Muscle layer of duodenum (tissue), 2 donors: ENCODE results near the gene FPR3.

Experiments used
- H3K27ac ChIP-seq: one replicate; pipeline ENCODE4 v1.7.0; 2013; ENCODE audit warnings: mild to moderate bottlenecking, low read length
- H3K27me3 ChIP-seq: one replicate; pipeline ENCODE4 v1.7.0; 2013; ENCODE audit warnings: low read depth, mild to moderate bottlenecking, control low read depth, low read length
- H3K36me3 ChIP-seq, 2 donors: one replicate each; pipeline ENCODE4 v1.7.0; 2013; ENCODE audit warnings: low read length in 2 of 2, control low read depth in 1 of 2, mild to moderate bottlenecking in 1 of 2; ENCODE audit not compliant: insufficient read depth in 2 of 2, control insufficient read depth in 1 of 2
- H3K4me1 ChIP-seq, 2 donors: one replicate each; pipeline ENCODE4 v1.7.0; 2013; ENCODE audit warnings: low read length in 2 of 2, mild to moderate bottlenecking in 2 of 2, control low read depth in 1 of 2, moderate library complexity in 1 of 2; ENCODE audit not compliant: insufficient read depth in 2 of 2, control insufficient read depth in 1 of 2
- H3K4me3 ChIP-seq, 2 donors: one replicate each; pipeline ENCODE4 v1.7.0; 2013; ENCODE audit warnings: low read length in 2 of 2, low read depth in 1 of 2, mild to moderate bottlenecking in 1 of 2
- H3K9me3 ChIP-seq, 2 donors: one replicate each; pipeline ENCODE4 v1.7.0; 2013; ENCODE audit warnings: low read length in 2 of 2, control low read depth in 1 of 2, mild to moderate bottlenecking in 1 of 2; ENCODE audit not compliant: control insufficient read depth in 1 of 2
- donor health status: healthy.

Gene FPR3

DNA sequence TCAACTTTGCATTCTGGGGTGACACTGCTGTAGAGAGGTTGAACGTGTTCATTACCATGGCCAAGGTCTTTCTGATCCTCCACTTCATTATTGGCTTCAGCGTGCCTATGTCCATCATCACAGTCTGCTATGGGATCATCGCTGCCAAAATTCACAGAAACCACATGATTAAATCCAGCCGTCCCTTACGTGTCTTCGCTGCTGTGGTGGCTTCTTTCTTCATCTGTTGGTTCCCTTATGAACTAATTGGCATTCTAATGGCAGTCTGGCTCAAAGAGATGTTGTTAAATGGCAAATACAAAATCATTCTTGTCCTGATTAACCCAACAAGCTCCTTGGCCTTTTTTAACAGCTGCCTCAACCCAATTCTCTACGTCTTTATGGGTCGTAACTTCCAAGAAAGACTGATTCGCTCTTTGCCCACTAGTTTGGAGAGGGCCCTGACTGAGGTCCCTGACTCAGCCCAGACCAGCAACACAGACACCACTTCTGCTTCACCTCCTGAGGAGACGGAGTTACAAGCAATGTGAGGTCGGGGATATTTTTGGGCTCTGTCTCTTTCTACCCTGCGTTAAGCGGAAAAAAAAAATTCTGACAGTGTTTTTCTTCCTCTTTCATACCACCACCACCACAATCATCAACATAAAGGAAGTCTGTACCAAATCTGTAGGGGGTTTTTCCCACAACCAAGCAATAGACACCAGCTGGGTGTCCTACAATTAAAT lies 29.5 kb downstream of the FPR3 start:
- H3K27ac ChIP-seq: peak overlapping the region; percentile 5
- no peaks in the 10 kb centered on the region for H3K36me3 ChIP-seq
- H3K27me3 ChIP-seq: no peaks in the 10 kb centered on the region
- H3K4me1 ChIP-seq: no peaks in the 10 kb centered on the region
- no peak overlapping the region for H3K4me3 ChIP-seq
- H3K9me3 ChIP-seq: peaks cover 0 to 3% of the 10 kb centered on the region in 2 donors

- Histone ChIP-seq H3K36me3 (no peaks in the 10 kb centered on the region), H3K9me3 (peaks cover 0 to 3% of the 10 kb centered on the region in 2 donors), H3K4me1 (no peaks in the 10 kb centered on the region), H3K4me3 (no peak overlapping the region), H3K27me3 (no peaks in the 10 kb centered on the region), H3K27ac (no peak overlapping the region)
These were observed 35.3 kb downstream of the FPR3 start for GRCh38 chr19:51830274-51830673.

DNA sequence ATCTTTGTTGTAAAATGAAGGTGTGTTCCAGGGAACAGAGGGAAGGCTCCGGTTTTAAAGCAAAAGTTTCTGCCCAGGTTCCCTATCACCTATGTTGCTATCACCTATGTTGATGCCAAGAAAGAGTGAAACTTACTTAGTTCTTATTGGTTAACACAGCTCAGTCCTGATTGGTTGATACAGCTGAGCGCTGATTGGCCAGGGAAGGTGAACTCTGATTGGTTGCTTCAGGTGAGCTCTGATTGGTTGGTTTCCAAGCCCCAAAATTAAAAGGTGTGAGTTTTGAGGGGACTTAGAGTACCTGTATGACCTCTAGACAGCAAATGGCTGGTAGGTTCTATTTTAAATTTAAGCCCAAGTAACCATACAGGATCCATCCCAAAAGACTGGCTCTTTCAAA lies 42.2 kb downstream of the FPR3 start:
- no peaks in the 10 kb centered on the region for H3K4me1 ChIP-seq
- peaks cover 0 to 4% of the 10 kb centered on the region in 2 donors for H3K9me3 ChIP-seq
- H3K36me3 ChIP-seq: no peaks in the 10 kb centered on the region
- no peaks in the 10 kb centered on the region for H3K27me3 ChIP-seq
- no peak overlapping the region for H3K4me3 ChIP-seq
- no peak overlapping the region for H3K27ac ChIP-seq

DNA sequence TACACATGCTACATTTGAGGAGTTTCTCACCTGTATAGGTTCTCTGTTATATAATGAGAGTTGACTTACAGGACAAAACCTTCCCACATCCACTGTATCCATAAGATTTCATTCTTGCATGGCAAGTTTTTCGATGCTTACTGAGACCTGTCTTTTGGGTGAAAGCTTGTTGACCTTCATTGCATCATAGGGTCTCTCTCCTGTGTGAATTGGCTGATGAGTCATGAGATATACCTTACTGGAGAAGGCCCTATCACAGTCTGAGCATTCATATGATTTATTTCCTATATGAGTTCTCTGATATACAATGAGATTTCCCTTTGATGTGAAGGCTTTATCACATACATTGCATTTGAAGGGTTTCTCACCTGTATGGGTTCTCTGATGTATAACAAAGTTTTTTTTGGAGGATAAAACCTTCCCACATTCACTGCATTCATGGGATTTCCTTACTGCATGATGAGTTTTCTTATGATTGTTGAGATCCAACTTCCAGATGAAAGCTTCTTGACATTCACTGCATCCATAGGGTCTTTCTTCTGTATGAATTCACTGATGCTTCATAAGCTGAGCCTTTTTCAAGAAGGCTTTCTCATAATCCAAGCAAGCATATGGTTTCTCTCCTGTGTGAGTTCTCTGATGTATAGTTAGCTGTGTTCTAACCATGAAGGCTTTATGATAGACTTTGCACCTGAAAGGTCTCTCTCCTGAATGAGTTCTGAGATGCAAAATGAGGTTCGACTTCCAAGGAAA lies 67.1 kb downstream of the FPR3 start:
- H3K4me3 ChIP-seq: peak overlapping the region; percentile 36 to 38

DNA sequence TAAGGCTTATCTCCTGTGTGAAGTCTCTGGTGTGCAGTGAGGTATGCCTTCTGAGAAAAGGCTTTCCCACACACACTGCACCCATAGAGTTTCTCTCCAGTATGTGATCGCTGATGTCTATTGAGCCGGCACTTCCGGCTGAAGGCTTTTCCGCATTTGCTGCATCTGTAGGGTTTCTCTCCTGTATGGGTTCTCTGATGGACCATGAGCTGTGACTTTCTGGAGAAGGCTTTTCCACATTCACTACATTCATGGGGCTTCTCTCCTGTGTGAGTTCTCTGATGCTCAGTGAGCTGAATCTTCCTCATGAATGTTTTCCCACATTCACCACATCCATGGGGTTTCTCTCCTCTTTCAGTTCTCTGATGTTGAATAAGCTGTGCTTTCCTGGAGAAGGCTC lies 78.1 kb downstream of the FPR3 start:
- H3K4me3 ChIP-seq: peak overlapping the region; percentile 4 to 34
- peaks cover 58 to 82% of the 10 kb centered on the region in 2 donors for H3K9me3 ChIP-seq
- peaks cover 34 to 67% of the 10 kb centered on the region in 2 donors for H3K36me3 ChIP-seq
- no peaks in the 10 kb centered on the region for H3K27me3 ChIP-seq
- H3K4me1 ChIP-seq: no peaks in the 10 kb centered on the region
- H3K27ac ChIP-seq: no peak overlapping the region

More for the DNA sequence above, 67.1 kb downstream of the FPR3 start:
- Histone ChIP-seq H3K27ac (no peak overlapping the region), H3K4me1 (no peaks in the 10 kb centered on the region), H3K36me3 (peaks cover 0 to 45% of the 10 kb centered on the region in 2 donors), H3K9me3 (peaks cover 75 to 86% of the 10 kb centered on the region in 2 donors), H3K27me3 (no peaks in the 10 kb centered on the region)
